MV-4-11 (cell line): Measurements from ENCODE around the gene TPM2.

ENCODE experiments used
- DNase-seq: peaks from one replicate; lab custom pipeline; 2025; lab: John Stamatoyannopoulos, UW

TPM2 gene

GRCh38 chr9:35679091-35679490, 10.6 kb downstream of the TPM2 start:
- no peak for DNase-seq

DNA sequence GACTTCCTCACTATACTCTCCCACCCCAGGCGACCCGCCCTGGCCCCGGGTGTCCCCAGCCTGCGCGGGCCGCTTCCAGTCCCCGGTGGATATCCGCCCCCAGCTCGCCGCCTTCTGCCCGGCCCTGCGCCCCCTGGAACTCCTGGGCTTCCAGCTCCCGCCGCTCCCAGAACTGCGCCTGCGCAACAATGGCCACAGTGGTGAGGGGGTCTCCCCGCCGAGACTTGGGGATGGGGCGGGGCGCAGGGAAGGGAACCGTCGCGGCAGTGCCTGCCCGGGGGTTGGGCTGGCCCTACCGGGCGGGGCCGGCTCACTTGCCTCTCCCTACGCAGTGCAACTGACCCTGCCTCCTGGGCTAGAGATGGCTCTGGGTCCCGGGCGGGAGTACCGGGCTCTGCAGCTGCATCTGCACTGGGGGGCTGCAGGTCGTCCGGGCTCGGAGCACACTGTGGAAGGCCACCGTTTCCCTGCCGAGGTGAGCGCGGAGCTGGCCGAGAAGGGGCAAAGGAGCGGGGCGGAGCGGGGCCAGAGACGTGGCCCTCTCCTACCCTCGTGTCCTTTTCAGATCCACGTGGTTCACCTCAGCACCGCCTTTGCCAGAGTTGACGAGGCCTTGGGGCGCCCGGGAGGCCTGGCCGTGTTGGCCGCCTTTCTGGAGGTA, 13.9 kb downstream of the TPM2 start:
- no peak for DNase-seq

DNA sequence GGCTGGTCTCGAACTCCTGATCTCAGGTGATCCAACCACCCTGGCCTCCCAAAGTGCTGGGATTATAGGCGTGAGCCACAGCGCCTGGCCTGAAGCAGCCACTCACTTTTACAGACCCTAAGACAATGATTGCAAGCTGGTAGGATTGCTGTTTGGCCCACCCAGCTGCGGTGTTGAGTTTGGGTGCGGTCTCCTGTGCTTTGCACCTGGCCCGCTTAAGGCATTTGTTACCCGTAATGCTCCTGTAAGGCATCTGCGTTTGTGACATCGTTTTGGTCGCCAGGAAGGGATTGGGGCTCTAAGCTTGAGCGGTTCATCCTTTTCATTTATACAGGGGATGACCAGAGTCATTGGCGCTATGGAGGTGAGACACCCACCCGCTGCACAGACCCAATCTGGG, 14.5 kb downstream of the TPM2 start:
- no peak for DNase-seq

DNA sequence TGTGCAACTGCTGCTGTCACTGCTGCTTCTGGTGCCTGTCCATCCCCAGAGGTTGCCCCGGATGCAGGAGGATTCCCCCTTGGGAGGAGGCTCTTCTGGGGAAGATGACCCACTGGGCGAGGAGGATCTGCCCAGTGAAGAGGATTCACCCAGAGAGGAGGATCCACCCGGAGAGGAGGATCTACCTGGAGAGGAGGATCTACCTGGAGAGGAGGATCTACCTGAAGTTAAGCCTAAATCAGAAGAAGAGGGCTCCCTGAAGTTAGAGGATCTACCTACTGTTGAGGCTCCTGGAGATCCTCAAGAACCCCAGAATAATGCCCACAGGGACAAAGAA, 15.7 kb downstream of the TPM2 start:
- no peak for DNase-seq

DNA sequence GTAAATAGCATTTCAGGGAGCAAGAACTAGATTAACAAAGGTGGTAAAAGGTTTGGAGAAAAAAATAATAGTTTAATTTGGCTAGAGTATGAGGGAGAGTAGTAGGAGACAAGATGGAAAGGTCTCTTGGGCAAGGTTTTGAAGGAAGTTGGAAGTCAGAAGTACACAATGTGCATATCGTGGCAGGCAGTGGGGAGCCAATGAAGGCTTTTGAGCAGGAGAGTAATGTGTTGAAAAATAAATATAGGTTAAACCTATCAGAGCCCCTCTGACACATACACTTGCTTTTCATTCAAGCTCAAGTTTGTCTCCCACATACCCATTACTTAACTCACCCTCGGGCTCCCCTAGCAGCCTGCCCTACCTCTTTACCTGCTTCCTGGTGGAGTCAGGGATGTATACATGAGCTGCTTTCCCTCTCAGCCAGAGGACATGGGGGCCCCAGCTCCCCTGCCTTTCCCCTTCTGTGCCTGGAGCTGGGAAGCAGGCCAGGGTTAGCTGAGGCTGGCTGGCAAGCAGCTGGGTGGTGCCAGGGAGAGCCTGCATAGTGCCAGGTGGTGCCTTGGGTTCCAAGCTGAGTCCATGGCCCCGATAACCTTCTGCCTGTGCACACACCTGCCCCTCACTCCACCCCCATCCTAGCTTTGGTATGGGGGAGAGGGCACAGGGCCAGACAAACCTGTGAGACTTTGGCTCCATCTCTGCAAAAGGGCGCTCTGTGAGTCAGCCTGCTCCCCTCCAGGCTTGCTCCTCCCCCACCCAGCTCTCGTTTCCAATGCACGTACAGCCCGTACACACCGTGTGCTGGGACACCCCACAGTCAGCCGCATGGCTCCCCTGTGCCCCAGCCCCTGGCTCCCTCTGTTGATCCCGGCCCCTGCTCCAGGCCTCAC, 16.3 kb downstream of the TPM2 start, which contains the start of gene CA9:
TSS of gene CA9 (plus strand) at position 797 of the 893 bp plus-strand sequence. CDS start at position 829, 32 bp downstream.
- DNase-seq = no peak

GRCh38 chr9:35669331-35670145, 20.2 kb downstream of the TPM2 start:
- no peak for DNase-seq

GRCh38 chr9:35667939-35668338, 21.8 kb downstream of the TPM2 start:
- DNase-seq = no peak

GRCh38 chr9:35666549-35666948, 23.2 kb downstream of the TPM2 start:
- no peak for DNase-seq

- DNase-seq = no peak
Measured at GRCh38 chr9:35666045-35666444, 23.7 kb downstream of the TPM2 start.

DNA sequence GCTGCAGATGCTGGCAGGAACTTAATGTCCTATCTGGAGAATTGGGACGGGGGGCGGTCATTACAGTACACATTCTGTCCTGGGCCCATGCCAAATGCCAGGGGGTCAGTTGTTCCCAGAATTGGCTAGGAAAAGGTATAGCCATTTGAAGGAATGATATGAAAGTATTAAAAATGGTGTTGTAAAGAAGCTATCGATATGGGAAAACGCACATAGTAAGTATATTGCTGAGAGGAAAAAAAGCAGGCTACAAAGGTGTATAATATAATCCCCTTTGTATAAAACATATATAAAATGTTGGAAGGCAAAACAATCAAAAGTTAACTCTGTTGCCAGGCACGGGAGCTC, 24.3 kb downstream of the TPM2 start:
- DNase-seq = no peak

DNA sequence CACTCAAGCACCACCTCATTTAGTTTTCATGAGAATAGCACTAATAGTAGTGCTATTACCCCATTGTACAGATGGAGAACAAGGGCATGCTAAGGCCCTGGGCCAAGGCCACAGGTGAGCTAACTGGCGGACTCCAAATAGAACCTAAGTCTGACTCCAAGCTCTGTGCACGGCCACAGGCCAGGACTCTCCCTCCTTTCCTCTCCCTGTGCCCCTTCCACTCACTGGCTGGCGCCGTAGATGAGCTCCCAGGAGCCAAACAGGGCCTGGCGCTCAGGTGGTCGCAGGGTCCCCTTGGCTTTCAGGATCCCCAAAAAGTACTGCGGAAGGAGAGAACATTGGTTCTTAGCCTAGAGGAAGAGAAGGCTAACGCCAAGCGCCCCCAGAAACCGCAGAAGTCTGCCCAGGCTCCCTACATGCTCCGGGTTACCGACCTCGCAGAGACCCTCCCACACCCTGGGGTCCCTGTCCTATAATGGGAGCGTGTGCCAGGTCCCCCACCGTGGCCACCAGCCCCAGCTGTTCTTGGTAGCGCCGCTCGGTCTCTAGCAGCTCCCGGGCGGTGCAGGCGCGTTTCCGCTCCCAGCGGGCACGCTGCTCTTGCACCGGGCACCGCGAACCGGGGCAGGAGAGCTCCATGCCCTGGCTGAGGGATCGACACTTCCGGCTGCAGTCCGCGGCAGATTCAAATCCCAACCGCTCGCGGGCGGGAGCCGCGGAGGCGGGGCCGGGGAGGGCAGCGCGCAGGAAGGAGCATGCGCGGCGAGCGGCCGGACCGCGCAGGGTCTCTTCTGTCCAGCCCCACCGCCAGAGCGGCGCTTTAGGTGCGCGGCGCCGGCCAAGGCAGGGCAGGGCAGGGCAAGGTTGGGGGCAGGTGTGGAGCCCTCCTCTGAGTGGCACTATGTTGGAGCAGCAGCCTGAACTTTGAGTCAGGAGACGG, 24.9 kb downstream of the TPM2 start, which contains the start of gene ARHGEF39:
TSS of gene ARHGEF39 (minus strand) at position 665 of the 940 bp plus-strand sequence. CDS start at position 639, 26 bp downstream.
- peak; percentile 77 for DNase-seq

- no peak for DNase-seq
Measured at GRCh38 chr9:35662437-35662836, 27.3 kb downstream of the TPM2 start.

DNA sequence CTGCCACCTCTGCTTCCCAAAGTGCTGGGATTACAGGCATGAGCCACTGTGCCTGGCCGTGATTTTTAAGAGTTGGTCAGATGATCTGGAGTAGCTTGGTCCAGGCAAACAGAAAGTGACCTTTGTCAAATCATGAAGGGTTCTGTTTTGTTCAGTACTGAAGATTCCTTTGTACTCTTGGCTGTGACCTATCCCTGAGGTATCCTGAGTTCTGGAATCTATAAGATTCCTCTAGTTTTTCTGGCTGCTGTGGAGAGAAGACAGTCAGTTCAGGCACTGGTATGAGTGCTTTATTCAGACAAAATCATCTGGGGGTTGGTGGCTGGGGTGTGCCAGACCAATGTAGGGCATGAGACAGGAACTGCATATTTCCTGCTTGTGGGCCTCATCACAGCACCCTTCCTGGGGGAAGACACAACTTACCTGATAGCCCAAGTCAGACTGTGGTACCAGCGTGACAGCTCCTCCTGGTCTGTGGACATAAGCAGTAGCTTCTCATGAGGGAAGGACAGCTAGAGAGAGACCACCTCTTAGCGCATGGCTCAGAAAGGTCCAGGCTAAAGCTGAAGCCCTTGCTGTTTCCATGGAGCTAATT, 27.9 kb downstream of the TPM2 start:
- DNase-seq = no peak

GRCh38 chr9:35660966-35661415, 28.7 kb downstream of the TPM2 start:
- peak; percentile 8 for DNase-seq

DNA sequence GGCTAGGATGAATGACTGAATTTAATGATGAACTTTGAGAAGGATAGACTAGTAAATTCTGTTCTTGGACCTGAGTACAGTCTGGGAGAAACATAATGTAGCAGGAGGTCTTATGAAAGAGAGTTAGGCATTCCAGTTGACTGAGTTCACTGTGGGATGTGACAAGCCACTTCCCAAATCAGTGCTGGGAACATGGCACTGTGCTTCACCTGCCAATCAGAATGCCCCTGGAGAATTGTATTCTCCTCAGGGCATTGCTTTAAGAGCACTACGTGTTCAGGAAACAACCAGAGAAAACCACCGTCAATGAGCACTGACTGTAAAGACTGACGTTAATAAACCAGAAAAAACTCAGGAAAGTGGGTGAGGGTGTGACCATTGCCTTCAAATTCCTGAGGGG, 30.4 kb downstream of the TPM2 start:
- DNase-seq = no peak

GRCh38 chr9:35658968-35659220, 30.8 kb downstream of the TPM2 start:
- peak; percentile 43 for DNase-seq

DNA sequence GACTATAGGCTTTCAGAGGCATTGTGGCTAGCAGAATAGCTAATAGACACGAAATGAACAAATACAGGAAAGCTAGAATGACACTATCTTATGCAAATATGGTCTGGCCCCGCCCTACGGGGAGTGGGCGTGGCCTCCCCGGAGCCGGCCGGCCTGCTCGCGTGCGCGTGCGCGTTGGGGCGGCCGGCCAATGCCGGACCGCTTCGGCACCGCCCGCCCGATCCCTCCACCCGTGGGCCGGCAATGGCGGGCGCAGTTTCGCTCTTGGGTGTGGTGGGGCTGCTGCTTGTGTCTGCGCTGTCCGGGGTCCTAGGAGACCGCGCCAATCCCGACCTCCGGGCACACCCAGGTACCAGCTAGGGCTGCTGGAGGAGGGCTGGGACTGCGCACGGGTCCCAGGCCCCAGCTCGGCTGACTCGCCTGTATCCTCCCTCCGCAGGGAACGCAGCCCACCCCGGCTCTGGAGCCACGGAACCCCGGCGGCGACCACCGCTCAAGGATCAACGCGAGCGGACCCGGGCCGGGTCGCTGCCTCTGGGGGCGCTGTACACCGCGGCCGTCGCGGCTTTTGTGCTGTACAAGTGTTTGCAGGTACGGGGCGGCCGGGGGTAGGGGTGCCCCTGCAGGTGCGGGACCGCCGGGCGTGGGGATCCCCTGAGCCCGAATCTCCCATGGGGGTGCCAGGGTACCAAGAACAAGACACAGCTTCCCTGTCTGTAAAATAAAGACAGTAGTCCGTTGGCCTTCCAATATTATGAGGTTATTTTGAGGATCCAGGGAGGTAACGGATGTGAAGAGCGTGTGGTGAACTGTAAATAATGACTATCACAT, 31.4 kb downstream of the TPM2 start, which contains the start of gene CCDC107:
TSS of gene CCDC107 (plus strand) at position 156 of the 831 bp plus-strand sequence. CDS start at position 244, 88 bp downstream.
- DNase-seq = peak; percentile 83

GRCh38 chr9:35657546-35658136, 32.1 kb downstream of the TPM2 start, which contains the start of gene RMRP:
RMRP (minus strand) TSS chr9:35658019.
- DNase-seq = peak; percentile 99

DNA sequence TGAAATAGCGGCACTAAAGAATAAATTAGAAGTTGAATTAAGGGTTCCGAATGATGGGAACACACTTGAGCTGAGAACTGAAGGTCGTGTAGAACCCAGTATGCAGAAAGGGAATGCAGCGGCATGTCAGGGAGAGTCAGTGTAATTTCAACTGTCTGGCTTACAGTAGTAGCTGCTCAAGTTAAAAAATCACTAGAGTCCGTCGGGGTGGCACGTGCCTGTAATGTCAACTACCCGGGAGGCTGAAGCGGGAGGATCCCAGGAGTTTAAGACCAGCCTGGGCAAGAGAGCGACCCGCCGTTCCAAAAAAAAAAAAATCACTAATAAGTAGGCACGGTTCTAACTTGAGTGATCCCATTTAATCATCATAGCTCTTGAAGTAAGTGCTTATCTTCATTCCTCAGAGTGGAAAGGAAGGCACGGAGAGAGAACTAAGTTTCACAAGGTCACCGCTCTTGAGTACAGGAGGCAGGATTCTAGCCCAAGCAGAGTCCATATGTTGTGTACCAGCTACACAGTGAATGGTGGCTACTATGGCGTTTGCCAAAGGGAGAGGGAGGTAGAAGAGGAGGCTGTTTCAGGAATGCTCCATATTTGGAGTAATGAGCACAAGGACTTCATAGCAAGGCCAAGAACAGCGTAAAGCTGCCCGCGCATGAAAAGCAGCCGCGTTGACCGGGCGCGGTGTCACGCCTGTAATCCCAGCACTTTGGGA, 32.7 kb downstream of the TPM2 start:
- no peak for DNase-seq
